Measurements from ENCODE around the gene GRWD1.

Gene GRWD1

GRCh38 chr19:48479686-48480085 lies 33.9 kb downstream of the GRWD1 start (continued):
- TF ChIP-seq GLI2 (tag by site-specific recombination; IDR thresholded peaks at IDR 0.05; ENCODE audit: borderline replicate concordance, low read depth): no peak
- TF ChIP-seq ELK4 (IDR thresholded peaks at IDR 0.05; ENCODE audit: borderline replicate concordance, low read depth, low read length): no peak
- TF ChIP-seq ZNF501 (tag by site-specific recombination; IDR thresholded peaks at IDR 0.05): no peak
- no peak for TF ChIP-seq ZBTB7A (tag by site-specific recombination; IDR thresholded peaks at IDR 0.05; ENCODE audit: low read depth)
- no peak for TF ChIP-seq REST (tag by site-specific recombination; IDR thresholded peaks at IDR 0.05)
- no peak for TF ChIP-seq ZNF843 (tag by site-specific recombination; IDR thresholded peaks at IDR 0.05)

GRCh38 chr19:48480183-48480557 lies 34.4 kb downstream of the GRWD1 start:
- Histone ChIP-seq H3K4me1 (ENCODE audit: control insufficient read depth, insufficient read depth, low read length) (no peaks in the 10 kb centered on the region), H3K4me3 (ENCODE audit: low read depth, low read length) (no peak overlapping the region), H3K9me3 (ENCODE audit: control insufficient read depth, insufficient read depth, low read depth, low read length) (no peaks in the 10 kb centered on the region), H3K36me3 (ENCODE audit: control insufficient read depth in 2 of 2, insufficient read depth in 1 of 2, low read length in 2 of 2) (peaks cover 28 to 50% of the 10 kb centered on the region in 2 experiments; a peak in 2 of 3 replicates), H3K27ac (ENCODE audit: extremely low read depth, low read depth, low read length) (no peak overlapping the region)
- ChIA-PET POLR2A (interaction anchor here (0.5 to 1.6 kb wide), 6 partner anchors 10 to 159 kb away, joined by 3 to 7 read pairs (median 4); no protein-coding TSS in a partner anchor), CTCF (no interaction called here)
- TF ChIP-seq ZNF341 (tag by site-specific recombination; IDR thresholded peaks at IDR 0.05; ENCODE audit: low read depth) (no peak), ZNF146 (tag by site-specific recombination; IDR thresholded peaks at IDR 0.05) (no peak), ZNF335 (tag by site-specific recombination; conservative IDR thresholded peaks at IDR 0.05) (no peak), ZNF350 (tag by site-specific recombination; IDR thresholded peaks at IDR 0.05) (no peak), ZNF488 (tag by site-specific recombination; IDR thresholded peaks at IDR 0.05) (no peak), ZBTB48 (tag by site-specific recombination; IDR thresholded peaks at IDR 0.05) (no peak), ELK4 (IDR thresholded peaks at IDR 0.05; ENCODE audit: borderline replicate concordance, low read depth, low read length) (no peak), GFI1B (tag by site-specific recombination; IDR thresholded peaks at IDR 0.05) (no peak), ZNF10 (tag by site-specific recombination; IDR thresholded peaks at IDR 0.05) (no peak), ZNF223 (tag by site-specific recombination; IDR thresholded peaks at IDR 0.05) (no peak), ZNF76 (tag by site-specific recombination; IDR thresholded peaks at IDR 0.05; ENCODE audit: borderline replicate concordance, low read depth) (no peak), ZNF404 (tag by site-specific recombination; IDR thresholded peaks at IDR 0.05) (no peak), ZNF561 (tag by site-specific recombination; IDR thresholded peaks at IDR 0.05; ENCODE audit: borderline replicate concordance) (no peak), ZNF510 (tag by site-specific recombination; IDR thresholded peaks at IDR 0.05; ENCODE audit: insufficient replicate concordance) (no peak), ZNF148 (tag by site-specific recombination; IDR thresholded peaks at IDR 0.05; ENCODE audit: borderline replicate concordance) (no peak), ZNF555 (tag by site-specific recombination; conservative IDR thresholded peaks at IDR 0.05) (no peak), ZNF473 (tag by site-specific recombination; IDR thresholded peaks at IDR 0.05) (no peak)

Measured in HEK293 (cell line).